MM.1S (cell line): ENCODE data around the gene ZNF593.
A peak's percentile ranks its signal among the peaks of the same experiment; 100 is the strongest.

Source experiments
- DNase-seq: peaks from one replicate; pipeline ENCODE4 v3.0.0-alpha.2; 2015
- H2AFZ ChIP-seq: fragments of 300-600 bp; sonication (generic); 2 replicates; pipeline ENCODE4 v1.6.0; 2016; ENCODE audit warnings: antibody characterized with exemption, low read length
- H3F3A ChIP-seq: fragments of 300-600 bp; sonication (generic); 2 replicates; pipeline ENCODE4 v1.6.1; 2016; ENCODE audit warnings: mild to moderate bottlenecking, antibody characterized with exemption, low read length, moderate library complexity, mixed read lengths; ENCODE audit not compliant: insufficient read depth
- H3K27ac ChIP-seq: fragments of 300-600 bp; sonication (generic); 2 replicates; pipeline ENCODE4 v1.5.1; 2016; ENCODE audit warnings: mild to moderate bottlenecking, low read length
- H3K27me3 ChIP-seq: fragments of 300-600 bp; sonication (generic); replicated peaks from 2 replicates; pipeline ENCODE4 v1.6.0; 2016; ENCODE audit warnings: low read length; ENCODE audit not compliant: insufficient read depth
- H3K36me3 ChIP-seq: fragments of 300-600 bp; sonication (generic); replicated peaks from 2 replicates; pipeline ENCODE4 v1.6.1; 2016; ENCODE audit warnings: mild to moderate bottlenecking, low read length, mixed read lengths; ENCODE audit not compliant: insufficient read depth
- H3K4me1 ChIP-seq: fragments of 300-600 bp; sonication (generic); 2 replicates; pipeline ENCODE4 v1.6.1; 2016; ENCODE audit warnings: low read length, mixed read lengths
- H3K4me2 ChIP-seq: fragments of 300-600 bp; sonication (generic); 2 replicates; pipeline ENCODE4 v1.6.0; 2016; ENCODE audit warnings: low read depth, low read length
- H3K4me3 ChIP-seq: fragments of 300-600 bp; sonication (generic); 2 replicates; pipeline ENCODE4 v1.5.1; 2016; ENCODE audit warnings: low read length, mixed read lengths
- H3K79me2 ChIP-seq: fragments of 300-600 bp; sonication (generic); 2 replicates; pipeline ENCODE4 v1.6.1; 2016; ENCODE audit warnings: mixed run types, low read length, mixed read lengths
- H3K9ac ChIP-seq: fragments of 300-600 bp; sonication (generic); 2 replicates; pipeline ENCODE4 v1.6.1; 2016; ENCODE audit warnings: low read length, mixed read lengths
- H3K9me2 ChIP-seq: fragments of 300-600 bp; sonication (generic); replicated peaks from 2 replicates; pipeline ENCODE4 v1.6.1; 2016; ENCODE audit warnings: mild to moderate bottlenecking, low read length, mixed read lengths; ENCODE audit not compliant: insufficient read depth
- H3K9me3 ChIP-seq: fragments of 300-600 bp; sonication (generic); replicated peaks from 2 replicates; pipeline ENCODE4 v1.6.1; 2016; ENCODE audit warnings: mild to moderate bottlenecking, low read length, mixed read lengths; ENCODE audit not compliant: insufficient read depth
- H4K20me1 ChIP-seq: fragments of 300-600 bp; sonication (generic); 2 replicates; pipeline ENCODE4 v1.6.1; 2016; ENCODE audit warnings: mild to moderate bottlenecking, low read length, moderate library complexity, mixed read lengths; ENCODE audit not compliant: insufficient read depth
- EZH2 ChIP-seq: fragments of 300-600 bp; sonication (generic); optimal IDR thresholded peaks from 2 replicates; pipeline ENCODE3; 2017; ENCODE audit warnings: low read depth, mild to moderate bottlenecking, antibody characterized with exemption, low read length, mixed read lengths
- EZH2phosphoT487 ChIP-seq: fragments of 300-600 bp; sonication (generic); IDR thresholded peaks from 2 replicates; pipeline ENCODE4 v1.6.1; 2018; ENCODE audit warnings: antibody characterized with exemption, low read length
- TF ChIP-seq, protein P1 (sequence below): fragments of 300-600 bp; sonication (generic); IDR thresholded peaks from 2 replicates; pipeline ENCODE4 v1.5.1; 2016; ENCODE audit warnings: antibody characterized with exemption, low read length, mixed read lengths

The ZNF593 gene

GRCh38 chr1:26160527-26161414 lies 8.9 kb upstream of the ZNF593 start:
- H3K9ac ChIP-seq = no peak overlapping the region
- H3K9me2 ChIP-seq = no peaks in the 10 kb centered on the region
- peak overlapping the region; percentile 54 for H2AFZ ChIP-seq
- no peaks in the 10 kb centered on the region for H3K79me2 ChIP-seq
- peak overlapping the region; percentile 84 for H3K4me2 ChIP-seq
- H3K4me1 ChIP-seq = peaks cover 5% of the 10 kb centered on the region; the same call in 1 of the 2 replicates
- H3K27me3 ChIP-seq = peaks cover 27% of the 10 kb centered on the region
- peak overlapping the region; percentile 52; the same call in 1 of the 2 replicates for H3K4me3 ChIP-seq
- no peak for DNase-seq
- no peaks in the 10 kb centered on the region for H4K20me1 ChIP-seq
- no peak overlapping the region for H3K27ac ChIP-seq
- TF ChIP-seq, protein P1, sequence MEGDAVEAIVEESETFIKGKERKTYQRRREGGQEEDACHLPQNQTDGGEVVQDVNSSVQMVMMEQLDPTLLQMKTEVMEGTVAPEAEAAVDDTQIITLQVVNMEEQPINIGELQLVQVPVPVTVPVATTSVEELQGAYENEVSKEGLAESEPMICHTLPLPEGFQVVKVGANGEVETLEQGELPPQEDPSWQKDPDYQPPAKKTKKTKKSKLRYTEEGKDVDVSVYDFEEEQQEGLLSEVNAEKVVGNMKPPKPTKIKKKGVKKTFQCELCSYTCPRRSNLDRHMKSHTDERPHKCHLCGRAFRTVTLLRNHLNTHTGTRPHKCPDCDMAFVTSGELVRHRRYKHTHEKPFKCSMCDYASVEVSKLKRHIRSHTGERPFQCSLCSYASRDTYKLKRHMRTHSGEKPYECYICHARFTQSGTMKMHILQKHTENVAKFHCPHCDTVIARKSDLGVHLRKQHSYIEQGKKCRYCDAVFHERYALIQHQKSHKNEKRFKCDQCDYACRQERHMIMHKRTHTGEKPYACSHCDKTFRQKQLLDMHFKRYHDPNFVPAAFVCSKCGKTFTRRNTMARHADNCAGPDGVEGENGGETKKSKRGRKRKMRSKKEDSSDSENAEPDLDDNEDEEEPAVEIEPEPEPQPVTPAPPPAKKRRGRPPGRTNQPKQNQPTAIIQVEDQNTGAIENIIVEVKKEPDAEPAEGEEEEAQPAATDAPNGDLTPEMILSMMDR = no peak
- TF ChIP-seq EZH2 (no peak), EZH2phosphoT487 (no peak)
- H3F3A ChIP-seq = no peaks in the 10 kb centered on the region
- H3K36me3 ChIP-seq = no peaks in the 10 kb centered on the region
- H3K9me3 ChIP-seq = no peaks in the 10 kb centered on the region

DNA sequence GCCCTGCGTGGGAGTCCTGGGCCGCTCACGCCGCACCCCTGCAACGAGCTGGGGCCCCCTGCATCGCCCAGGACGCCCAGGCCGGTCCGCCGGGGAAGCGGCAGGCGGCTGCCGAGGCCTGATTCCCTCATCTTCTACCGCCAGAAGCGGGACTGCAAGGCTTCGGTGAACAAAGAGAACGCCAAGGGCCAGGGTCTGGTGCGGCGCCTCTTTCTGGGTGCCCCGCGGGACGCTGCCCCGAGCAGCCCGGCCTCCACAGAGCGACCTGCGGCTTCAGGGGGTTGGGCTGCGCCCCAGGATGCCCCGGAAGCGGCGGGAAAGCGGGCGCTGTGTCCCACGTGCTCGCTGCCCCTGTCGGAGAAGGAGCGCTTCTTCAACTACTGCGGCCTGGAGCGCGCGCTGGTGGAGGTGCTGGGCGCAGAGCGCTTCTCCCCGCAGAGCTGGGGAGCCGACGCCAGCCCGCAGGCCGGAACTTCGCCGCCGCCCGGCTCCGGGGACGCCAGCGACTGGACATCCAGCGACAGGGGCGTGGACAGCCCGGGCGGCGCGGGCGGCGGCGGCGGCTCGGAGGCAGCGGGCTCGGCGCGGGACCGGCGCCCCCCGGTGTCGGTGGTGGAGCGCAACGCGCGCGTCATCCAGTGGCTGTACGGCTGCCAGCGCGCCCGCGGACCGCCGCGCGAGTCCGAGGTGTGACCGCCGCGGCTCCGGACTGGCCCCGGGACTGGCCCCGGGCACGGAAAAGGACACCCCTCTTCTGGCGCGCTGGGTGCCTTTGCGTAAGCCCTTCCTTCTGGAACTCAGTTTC lies 8.1 kb upstream of the ZNF593 start:
- Histone ChIP-seq H3K4me1 (peaks cover 6% of the 10 kb centered on the region), H3K79me2 (no peaks in the 10 kb centered on the region), H3F3A (no peaks in the 10 kb centered on the region), H3K36me3 (no peaks in the 10 kb centered on the region), H4K20me1 (no peaks in the 10 kb centered on the region), H3K9me2 (no peaks in the 10 kb centered on the region), H3K4me2 (peak overlapping the region; percentile 94), H3K9ac (no peak overlapping the region), H3K27ac (no peak overlapping the region), H3K4me3 (peak overlapping the region; percentile 52; the same call in 1 of the 2 replicates), H2AFZ (peak overlapping the region; percentile 54), H3K9me3 (no peaks in the 10 kb centered on the region), H3K27me3 (peaks cover 27% of the 10 kb centered on the region)
- TF ChIP-seq EZH2 = peak; percentile 51
- TF ChIP-seq, protein P1 = no peak
- DNase-seq = peak; percentile 37

GRCh38 chr1:26162220-26162709 lies 7.4 kb upstream of the ZNF593 start:
- no peak for DNase-seq
- Histone ChIP-seq H3K4me3 (peak overlapping the region; percentile 48; the same call in 1 of the 2 replicates), H3K79me2 (no peaks in the 10 kb centered on the region), H3K27me3 (peaks cover 27% of the 10 kb centered on the region), H3K4me1 (peaks cover 10% of the 10 kb centered on the region), H3F3A (no peaks in the 10 kb centered on the region), H3K9me3 (no peaks in the 10 kb centered on the region), H3K4me2 (peak overlapping the region; percentile 94), H3K36me3 (no peaks in the 10 kb centered on the region), H3K9ac (no peak overlapping the region), H2AFZ (peak overlapping the region; percentile 44), H3K9me2 (no peaks in the 10 kb centered on the region), H4K20me1 (no peaks in the 10 kb centered on the region), H3K27ac (no peak overlapping the region)
- no peak for TF ChIP-seq EZH2phosphoT487
- TF ChIP-seq, protein P1 = no peak
- no peak for TF ChIP-seq EZH2
